ENCODE results near the gene ACVRL1.

The ACVRL1 gene

DNA sequence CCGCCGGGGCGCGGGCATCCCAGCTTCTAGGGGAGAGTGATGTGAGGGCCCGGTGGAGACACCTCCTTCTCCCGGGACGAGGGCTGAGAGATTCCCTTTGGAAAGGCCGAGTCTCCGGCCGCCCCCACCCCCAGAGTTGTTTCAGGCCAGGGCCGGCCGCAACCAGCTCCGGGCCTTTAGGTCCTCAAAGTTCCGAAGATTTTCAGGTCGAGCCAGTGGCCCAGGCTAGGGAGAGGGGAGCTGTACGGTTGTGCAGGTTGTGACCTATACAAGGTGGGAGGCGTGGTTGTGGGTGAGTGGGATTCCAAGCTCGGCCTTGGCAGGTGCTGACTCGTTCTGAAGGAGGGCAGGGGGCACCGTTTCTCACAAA, 37.8 kb upstream of the ACVRL1 start:
- no peak for TF ChIP-seq CTCF (IDR thresholded peaks at IDR 0.05; ENCODE audit: low read depth, low read length, missing control alignments)
- DNase-seq (ENCODE audit: low read depth) = no peak
- H3K4me3 ChIP-seq (ENCODE audit: low read depth, low read length) = no peak overlapping the region

GRCh38 chr12:51869931-51870330, 37.4 kb upstream of the ACVRL1 start:
- TF ChIP-seq CTCF (IDR thresholded peaks at IDR 0.05; ENCODE audit: low read depth, low read length, missing control alignments) = no peak
- DNase-seq (ENCODE audit: low read depth) = no peak
- H3K4me3 ChIP-seq (ENCODE audit: low read depth, low read length) = no peak overlapping the region

DNA sequence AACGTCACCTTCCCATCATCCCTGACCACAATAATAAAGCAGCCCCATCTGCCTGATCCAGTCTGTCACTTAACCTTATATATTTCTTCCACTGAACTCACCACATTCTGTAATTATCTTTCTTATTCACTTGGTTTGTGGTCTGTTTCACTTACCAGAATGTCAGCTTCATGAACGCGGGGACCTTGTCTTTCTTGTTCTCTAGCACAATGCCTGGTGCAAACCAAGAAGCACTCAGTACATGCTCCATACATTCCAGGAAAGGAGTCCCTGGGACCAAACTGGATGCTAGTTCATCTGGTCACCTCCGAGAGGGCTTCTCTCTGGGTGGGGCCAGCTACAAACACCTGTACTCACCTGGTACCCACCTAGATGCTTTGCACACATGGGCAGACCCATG, 36.8 kb upstream of the ACVRL1 start:
- no peak for DNase-seq (ENCODE audit: low read depth)
- TF ChIP-seq CTCF (IDR thresholded peaks at IDR 0.05; ENCODE audit: low read depth, low read length, missing control alignments) = no peak
- H3K4me3 ChIP-seq (ENCODE audit: low read depth, low read length) = no peak overlapping the region

DNA sequence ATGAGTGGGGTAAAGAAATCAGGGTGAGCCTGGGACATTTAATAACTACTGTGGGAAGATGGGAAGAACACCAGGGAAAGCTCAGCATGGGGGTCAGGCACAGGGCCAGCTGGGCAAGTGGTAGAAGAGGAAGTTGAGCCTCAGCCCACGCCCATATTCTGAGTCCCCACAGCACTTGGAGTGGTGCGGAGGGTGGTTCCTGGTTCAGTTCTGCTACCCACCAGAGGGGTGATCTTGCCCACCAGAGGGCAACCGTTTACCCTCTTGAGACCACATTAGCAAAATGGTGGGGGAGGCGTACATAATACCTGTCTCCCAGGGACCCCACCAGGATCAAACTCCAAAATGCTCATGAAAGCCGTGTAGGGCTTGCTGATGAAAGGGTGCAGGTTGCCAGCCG, 36.2 kb upstream of the ACVRL1 start:
- H3K4me3 ChIP-seq (ENCODE audit: low read depth, low read length) = no peak overlapping the region
- DNase-seq (ENCODE audit: low read depth) = no peak
- no peak for TF ChIP-seq CTCF (IDR thresholded peaks at IDR 0.05; ENCODE audit: low read depth, low read length, missing control alignments)

- no peak for TF ChIP-seq CTCF (IDR thresholded peaks at IDR 0.05; ENCODE audit: low read depth, low read length, missing control alignments)
- no peak overlapping the region for H3K4me3 ChIP-seq (ENCODE audit: low read depth, low read length)
- no peak for DNase-seq (ENCODE audit: low read depth)
Observed at GRCh38 chr12:51871918-51872688, 35.2 kb upstream of the ACVRL1 start.

GRCh38 chr12:51872689-51872981, 34.7 kb upstream of the ACVRL1 start:
- TF ChIP-seq CTCF (IDR thresholded peaks at IDR 0.05; ENCODE audit: low read depth, low read length, missing control alignments) = no peak
- DNase-seq (ENCODE audit: low read depth) = no peak

GRCh38 chr12:51873251-51873994, 33.9 kb upstream of the ACVRL1 start:
- H3K4me3 ChIP-seq (ENCODE audit: low read depth, low read length) = no peak overlapping the region
- no peak for TF ChIP-seq CTCF (IDR thresholded peaks at IDR 0.05; ENCODE audit: low read depth, low read length, missing control alignments)
- no peak for DNase-seq (ENCODE audit: low read depth)

More at GRCh38 chr12:51872689-51872981, 34.7 kb upstream of the ACVRL1 start:
- no peak overlapping the region for H3K4me3 ChIP-seq (ENCODE audit: low read depth, low read length)

Data from GM12864 (cell line).